ENCODE measurements around the gene FAM180B.
"Not testable (repeated sequence)": the region's sequence is repeated elsewhere in the genome, so short reads cannot be mapped to it uniquely, and the experiment has no call there.

Gene FAM180B

GRCh38 chr11:47550288-47551047 is 36.0 kb upstream of the FAM180B start:
- TF ChIP-seq CTCF (IDR thresholded peaks at IDR 0.05; ENCODE audit: low read depth, low read length), result no peak
- no peak for DNase-seq (ENCODE audit: extremely low read depth, low read depth)

- peak; percentile 33 for TF ChIP-seq CTCF (IDR thresholded peaks at IDR 0.05; ENCODE audit: low read depth, low read length)
- no peak for DNase-seq (ENCODE audit: extremely low read depth, low read depth)
Observed at GRCh38 chr11:47551086-47551485, 35.4 kb upstream of the FAM180B start.

- TF ChIP-seq CTCF (IDR thresholded peaks at IDR 0.05; ENCODE audit: low read depth, low read length), result no peak
- DNase-seq (ENCODE audit: extremely low read depth, low read depth), result no peak
Observed at GRCh38 chr11:47552056-47552565, 34.4 kb upstream of the FAM180B start.

- peak; percentile 52 for TF ChIP-seq CTCF (IDR thresholded peaks at IDR 0.05; ENCODE audit: low read depth, low read length)
- peak; percentile 77 for DNase-seq (ENCODE audit: extremely low read depth, low read depth)
Observed at GRCh38 chr11:47552566-47553405, 33.7 kb upstream of the FAM180B start, which contains the start of gene CELF1. TSS of gene CELF1 (minus strand) at chr11:47553132. CDS start at chr11:47499523, 53,609 bp downstream.

GRCh38 chr11:47553406-47553743 is 33.1 kb upstream of the FAM180B start:
- no peak for TF ChIP-seq CTCF (IDR thresholded peaks at IDR 0.05; ENCODE audit: low read depth, low read length)
- DNase-seq (ENCODE audit: extremely low read depth, low read depth), result no peak

- not testable (repeated sequence) for DNase-seq (ENCODE audit: extremely low read depth, low read depth)
Observed at GRCh38 chr11:47557004-47557403, 29.5 kb upstream of the FAM180B start.

- TF ChIP-seq CTCF (IDR thresholded peaks at IDR 0.05; ENCODE audit: low read depth, low read length), result no peak
- no peak for DNase-seq (ENCODE audit: extremely low read depth, low read depth)
Observed at GRCh38 chr11:47558695-47559094, 27.8 kb upstream of the FAM180B start.
